MM.1S (cell line): ENCODE measurements around the gene RAB31.
"Not testable (repeated sequence)": the region's sequence is repeated elsewhere in the genome, so short reads cannot be mapped to it uniquely, and the experiment has no call there.

Source experiments
- EZH2 ChIP-seq: fragments of 300-600 bp; sonication (generic); optimal IDR thresholded peaks from 2 replicates; pipeline ENCODE3; 2017; ENCODE audit warnings: low read depth, mild to moderate bottlenecking, antibody characterized with exemption, low read length, mixed read lengths
- EZH2phosphoT487 ChIP-seq: fragments of 300-600 bp; sonication (generic); IDR thresholded peaks from 2 replicates; pipeline ENCODE4 v1.6.1; 2018; ENCODE audit warnings: antibody characterized with exemption, low read length
- TF ChIP-seq, protein P1 (sequence below): fragments of 300-600 bp; sonication (generic); IDR thresholded peaks from 2 replicates; pipeline ENCODE4 v1.5.1; 2016; ENCODE audit warnings: antibody characterized with exemption, low read length, mixed read lengths

GRCh38 chr18:9902264-9902663 is 194.2 kb downstream of the RAB31 start:
- TF ChIP-seq, protein P1, sequence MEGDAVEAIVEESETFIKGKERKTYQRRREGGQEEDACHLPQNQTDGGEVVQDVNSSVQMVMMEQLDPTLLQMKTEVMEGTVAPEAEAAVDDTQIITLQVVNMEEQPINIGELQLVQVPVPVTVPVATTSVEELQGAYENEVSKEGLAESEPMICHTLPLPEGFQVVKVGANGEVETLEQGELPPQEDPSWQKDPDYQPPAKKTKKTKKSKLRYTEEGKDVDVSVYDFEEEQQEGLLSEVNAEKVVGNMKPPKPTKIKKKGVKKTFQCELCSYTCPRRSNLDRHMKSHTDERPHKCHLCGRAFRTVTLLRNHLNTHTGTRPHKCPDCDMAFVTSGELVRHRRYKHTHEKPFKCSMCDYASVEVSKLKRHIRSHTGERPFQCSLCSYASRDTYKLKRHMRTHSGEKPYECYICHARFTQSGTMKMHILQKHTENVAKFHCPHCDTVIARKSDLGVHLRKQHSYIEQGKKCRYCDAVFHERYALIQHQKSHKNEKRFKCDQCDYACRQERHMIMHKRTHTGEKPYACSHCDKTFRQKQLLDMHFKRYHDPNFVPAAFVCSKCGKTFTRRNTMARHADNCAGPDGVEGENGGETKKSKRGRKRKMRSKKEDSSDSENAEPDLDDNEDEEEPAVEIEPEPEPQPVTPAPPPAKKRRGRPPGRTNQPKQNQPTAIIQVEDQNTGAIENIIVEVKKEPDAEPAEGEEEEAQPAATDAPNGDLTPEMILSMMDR, result not testable (repeated sequence)
- not testable (repeated sequence) for TF ChIP-seq EZH2, EZH2phosphoT487
